HG02943 (cell line): Measurements from ENCODE around the gene RABGAP1L.
"Not testable (repeated sequence)": the region's sequence is repeated elsewhere in the genome, so short reads cannot be mapped to it uniquely, and the experiment has no call there.

ENCODE experiments used
- ATAC-seq: cut with Tn5 transposase; IDR thresholded peaks from one replicate; pipeline ENCODE4 v1.9.1; 2021; ENCODE audit warnings: mild to moderate bottlenecking, low read depth, moderate library complexity; ENCODE audit not compliant: unreplicated experiment

Gene RABGAP1L

DNA sequence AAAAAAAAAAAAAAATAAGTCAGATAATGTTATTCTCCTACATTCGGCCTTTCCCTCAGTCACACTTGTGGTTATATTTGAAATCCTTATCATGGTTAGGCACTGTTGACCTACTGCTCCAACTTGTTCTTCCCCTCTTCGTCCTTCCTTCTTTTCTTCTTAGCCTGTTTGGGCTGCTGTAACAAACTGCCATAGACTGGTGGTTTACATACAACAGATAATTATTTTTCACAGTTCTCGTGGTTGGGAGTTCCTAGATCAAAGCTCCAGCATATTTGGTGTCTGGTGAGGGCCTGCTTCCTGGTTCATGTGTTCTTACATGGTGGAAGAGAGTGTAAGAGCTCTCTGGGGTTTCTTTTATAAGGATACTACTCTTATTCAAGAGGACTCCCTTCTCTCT, 73.4 kb downstream of the RABGAP1L start:
- ATAC-seq: no peak

DNA sequence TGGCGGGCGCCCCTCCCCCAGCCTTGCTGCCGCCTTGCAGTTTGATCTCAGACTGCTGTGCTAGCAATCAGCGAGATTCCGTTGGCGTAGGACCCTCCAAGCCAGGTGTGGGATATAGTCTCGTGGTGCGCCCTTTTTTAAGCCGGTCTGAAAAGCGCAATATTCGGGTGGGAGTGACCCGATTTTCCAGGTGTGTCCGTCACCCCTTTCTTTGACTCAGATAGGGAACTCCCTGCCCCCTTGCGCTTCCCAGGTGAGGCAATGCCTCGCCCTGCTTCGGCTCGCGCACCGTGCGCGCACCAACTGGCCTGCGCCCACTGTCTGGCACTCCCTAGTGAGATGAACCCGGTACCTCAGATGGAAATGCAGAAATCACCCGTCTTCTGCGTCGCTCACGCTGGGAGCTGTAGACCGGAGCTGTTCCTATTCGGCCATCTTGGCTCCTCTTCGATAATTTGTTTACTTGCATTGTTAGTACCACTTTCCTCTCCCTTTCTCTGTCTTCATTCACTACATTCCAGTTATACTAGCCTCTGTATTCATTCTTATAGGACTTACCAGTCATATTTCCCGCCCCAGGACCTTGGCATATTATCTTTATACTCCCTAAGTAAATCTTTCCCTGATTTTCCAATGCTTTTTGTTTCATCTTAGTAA, 79.7 kb downstream of the RABGAP1L start:
- not testable (repeated sequence) for ATAC-seq

DNA sequence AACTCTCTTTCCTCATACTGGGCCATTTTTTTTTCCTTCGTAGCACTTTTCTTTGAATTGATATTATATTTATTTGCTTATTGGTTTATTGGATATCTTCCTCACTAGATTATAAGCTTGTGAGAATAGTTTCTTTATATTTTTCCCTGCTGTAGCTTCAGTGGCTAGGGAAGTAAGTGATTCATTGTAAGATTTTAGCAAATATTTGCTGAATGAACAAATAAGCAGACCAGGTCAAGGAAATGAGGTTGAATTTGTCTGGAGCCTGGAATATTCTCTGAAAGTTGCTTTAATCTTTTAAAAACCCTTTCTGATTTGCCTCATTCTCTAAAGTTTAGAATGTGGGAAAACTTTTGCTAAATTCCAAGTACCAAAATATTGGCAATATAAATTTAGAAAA, 80.2 kb downstream of the RABGAP1L start:
- no peak for ATAC-seq

- ATAC-seq: no peak
Measured at GRCh38 chr1:174242856-174243255, 83.5 kb downstream of the RABGAP1L start.

DNA sequence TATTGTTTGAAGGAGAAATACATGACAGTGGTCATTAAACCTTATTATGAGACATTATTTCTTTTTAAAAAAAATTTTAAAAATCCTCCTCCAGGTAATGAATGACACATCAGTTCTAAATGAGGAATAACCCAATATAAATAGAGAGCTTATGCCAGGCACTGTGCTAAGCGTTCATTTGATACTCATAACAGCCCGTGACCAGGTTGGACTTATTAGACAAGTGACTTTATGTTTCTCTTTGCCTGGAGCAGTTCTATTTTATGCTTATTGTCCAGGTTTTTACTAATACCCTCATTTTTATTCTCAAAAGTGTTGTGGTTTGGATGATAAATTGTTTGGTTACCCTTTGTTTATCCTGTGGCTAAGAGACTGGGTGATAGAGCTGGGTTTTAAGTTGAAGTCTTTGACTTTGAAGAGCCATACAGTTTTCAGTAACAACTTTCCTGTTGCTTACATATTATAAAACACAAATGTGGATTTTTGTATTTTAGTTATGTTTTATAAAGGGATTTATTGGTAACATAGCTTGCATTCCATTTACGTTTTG, 84.2 kb downstream of the RABGAP1L start:
- ATAC-seq: no peak

- no peak for ATAC-seq
Measured at GRCh38 chr1:174244017-174244416, 84.7 kb downstream of the RABGAP1L start.

DNA sequence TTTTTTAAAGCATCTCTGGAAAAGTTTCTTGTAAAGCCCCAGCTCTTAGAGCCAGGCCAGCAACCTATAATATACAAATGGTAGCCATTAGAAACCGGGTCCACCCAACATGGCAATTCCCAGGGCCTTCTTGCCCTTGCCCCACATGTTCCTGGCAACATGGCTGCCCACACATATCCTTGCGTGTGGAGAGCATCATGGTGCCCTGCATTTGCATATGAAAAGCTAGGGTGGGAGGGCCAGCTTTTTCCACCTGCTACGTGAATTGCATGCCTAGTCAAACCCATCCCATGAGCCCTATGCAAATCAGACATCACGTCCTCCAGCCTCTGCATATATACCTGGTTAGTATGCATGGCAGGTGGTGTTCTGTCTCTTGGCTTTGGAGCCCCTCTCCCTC, 88.2 kb downstream of the RABGAP1L start:
- ATAC-seq: no peak

DNA sequence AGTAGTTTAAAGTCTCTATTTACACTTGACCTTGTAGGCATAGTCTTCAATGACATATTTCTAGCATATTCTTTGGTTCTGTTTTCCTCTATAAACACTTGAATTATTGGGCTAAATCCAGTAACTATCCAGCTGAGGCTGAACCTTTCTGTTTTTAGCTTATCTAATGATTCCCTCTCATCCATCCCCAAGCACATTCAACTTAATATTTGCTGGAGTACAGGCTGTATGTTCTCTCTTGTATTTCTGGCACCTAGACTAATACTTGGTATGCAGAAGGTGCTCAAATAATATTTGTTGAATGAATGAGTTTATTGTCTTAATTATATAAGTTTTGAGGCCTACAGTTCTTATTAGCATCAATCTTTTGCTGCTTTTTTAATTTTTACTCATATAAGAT, 88.7 kb downstream of the RABGAP1L start:
- ATAC-seq: no peak

DNA sequence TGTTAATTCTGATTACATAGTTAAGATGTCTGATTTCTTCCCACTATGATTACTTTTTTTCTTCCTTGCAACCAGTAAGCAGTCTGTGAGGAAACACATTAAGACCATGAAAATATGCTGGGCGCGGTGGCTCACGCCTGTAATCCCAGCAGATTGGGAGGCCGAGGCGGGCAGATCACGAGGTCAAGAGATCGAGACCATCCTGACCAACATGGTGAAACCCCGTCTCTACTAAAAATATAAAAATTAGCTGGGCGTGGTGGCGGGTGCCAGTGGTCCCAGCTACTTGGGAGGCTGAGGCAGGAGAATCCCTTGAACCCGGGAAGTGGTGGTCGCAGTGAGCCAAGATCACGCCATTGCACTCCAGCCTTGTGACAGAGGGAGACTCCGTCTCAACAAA, 97.1 kb downstream of the RABGAP1L start:
- not testable (repeated sequence) for ATAC-seq

GRCh38 chr1:174258148-174258550, 98.8 kb downstream of the RABGAP1L start:
- no peak for ATAC-seq

DNA sequence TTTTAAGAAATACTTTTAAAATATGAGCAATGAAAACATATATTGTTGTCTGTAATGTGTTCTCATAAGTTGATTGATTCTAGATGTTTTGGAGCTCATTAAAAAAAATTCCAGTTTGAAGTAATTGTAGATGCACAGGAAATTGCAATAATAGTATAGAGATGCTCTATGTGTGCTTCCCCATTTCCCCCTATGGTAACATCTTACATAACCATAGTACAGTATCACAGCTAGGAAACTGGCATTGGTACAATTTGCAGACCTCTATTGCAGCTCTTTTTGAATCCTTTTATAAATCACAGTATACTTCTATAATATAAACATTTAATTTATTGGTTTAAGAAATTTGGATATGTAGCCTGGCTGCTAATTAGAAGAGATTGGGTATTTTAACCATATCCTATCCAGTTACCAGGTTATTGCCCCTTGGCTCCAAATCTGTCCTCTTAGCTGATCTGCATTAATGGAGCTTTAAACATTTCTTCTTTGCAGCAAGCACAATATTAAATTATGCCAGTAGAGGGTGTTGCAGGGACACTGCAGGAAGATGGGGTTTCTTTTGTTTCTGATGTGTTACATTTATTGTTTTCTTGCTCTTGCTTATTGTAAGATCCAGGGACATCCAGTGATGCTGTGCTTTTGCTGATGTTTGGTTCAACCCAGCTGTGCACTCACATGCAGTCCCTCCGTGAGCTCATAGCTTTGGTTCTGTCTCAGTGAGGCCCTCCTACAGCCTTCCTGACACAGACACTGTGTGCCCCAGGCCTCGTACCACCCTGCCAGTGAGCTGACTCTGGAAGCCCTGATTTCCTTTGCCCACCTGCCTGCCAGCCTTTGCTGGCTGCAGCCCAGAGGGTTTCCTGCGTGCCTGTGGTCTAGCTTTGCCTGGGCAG, 103.3 kb downstream of the RABGAP1L start:
- no peak for ATAC-seq

DNA sequence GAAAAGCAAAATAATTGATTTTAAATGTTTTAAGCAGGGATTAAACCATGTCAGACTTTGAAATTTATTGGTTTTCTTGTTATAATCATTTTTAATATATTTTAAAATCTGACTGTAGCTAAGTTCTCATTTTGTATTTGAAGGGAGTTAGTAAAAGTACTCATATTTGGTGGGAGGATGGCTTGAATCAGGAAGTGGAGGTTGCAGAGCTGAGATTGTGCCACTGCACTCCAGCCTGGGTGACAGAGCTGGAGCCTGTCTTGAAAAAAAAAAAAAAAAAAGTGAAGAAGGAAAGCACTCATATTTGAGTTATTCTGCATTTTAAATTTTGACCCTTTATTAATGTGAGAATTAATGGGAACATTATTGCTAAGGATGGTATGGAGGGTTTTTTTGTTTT, 106.0 kb downstream of the RABGAP1L start:
- ATAC-seq: no peak

DNA sequence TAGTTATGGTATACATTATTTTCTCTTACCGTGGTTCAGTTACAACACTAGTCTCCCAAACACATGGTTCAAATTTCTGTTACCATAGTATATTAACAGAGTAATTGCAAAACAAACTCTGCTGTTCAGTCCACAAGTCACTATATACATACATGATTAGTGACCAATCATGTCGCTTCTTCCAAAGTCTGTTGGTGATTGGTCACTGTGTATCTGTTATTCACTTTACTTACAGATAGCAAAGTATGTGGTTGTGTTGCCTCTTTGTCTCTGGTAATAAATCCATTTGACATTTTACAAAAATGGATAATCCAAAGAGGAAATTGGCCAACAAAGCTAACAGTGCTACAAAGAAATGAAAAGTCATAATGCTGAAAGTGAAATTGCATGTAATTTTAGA, 107.2 kb downstream of the RABGAP1L start:
- ATAC-seq: no peak

DNA sequence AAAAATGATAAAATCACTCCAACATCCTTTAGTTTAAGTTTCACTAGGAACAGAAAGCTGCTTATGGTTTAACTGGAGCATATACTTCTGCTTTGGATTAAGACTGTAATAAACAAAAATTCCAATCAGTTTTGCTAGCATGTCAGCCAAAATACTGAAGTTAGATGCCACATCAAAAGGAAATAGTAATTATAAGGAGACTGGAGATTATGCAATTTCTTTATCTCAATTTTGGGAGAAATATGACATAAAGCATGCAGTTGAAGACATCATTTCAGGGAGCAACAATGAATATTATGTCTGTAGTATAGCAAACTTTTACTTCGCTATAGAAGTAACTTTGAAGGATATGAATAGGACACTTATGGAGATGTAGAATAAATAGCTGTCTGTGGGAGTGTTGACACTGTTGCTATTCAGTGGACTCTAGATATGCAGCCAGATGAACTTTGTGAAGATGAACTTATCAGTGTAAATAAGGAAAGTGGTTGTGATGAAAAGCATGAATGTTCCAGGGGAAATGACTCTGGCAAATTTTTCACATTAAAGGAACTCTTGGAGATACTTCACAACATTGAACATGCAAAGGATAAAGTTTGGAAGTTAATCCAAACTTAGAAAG, 107.8 kb downstream of the RABGAP1L start:
- ATAC-seq: no peak

DNA sequence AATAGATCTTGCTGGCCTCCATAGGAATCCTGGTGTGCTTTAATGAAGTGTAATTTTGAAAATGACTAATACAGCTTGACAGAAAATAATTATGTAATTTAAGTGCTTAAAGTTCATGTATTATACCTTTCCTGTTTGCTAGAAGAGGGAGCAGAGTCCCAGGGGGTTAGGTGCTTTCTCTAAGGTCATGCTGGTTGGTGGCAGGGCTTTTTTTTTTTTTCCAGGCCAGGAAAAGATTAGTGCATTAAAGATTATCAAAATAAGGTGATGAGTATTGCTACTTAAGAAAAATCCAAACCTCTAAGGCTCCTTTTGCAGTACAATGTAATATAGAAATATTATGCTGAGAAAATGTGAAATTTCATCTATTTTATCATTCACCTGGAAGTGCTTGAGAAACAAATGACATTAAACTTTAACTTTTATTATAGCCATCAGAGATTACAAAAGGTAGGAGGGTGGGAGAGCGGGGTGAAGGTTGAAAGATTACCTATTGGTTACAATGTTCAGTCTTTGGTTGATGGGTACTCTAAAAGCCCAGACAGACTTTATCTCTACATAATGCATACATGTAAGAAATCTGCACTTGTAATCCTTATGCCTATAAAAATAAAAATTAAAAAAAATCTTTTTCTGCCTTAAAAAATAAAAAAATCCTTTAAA, 110.8 kb downstream of the RABGAP1L start:
- ATAC-seq: no peak

DNA sequence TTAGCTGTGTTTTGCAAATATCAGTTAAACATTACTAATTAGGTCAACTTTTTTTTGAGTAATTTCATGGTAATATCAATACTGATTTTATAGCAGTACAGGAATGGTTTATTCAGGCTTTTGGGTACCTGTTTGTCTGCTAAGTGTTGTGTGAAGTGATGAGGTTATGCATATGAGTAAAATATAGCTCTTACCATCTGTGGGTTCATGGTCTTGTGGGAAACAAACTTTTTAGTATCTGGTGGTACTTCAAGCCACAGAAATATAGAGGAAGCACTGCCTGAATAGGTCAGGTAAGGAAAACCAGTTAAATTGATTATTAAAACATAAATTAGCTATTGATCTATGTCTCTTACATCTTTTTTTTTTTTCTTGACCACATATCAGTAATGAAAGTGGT, 113.9 kb downstream of the RABGAP1L start:
- no peak for ATAC-seq

DNA sequence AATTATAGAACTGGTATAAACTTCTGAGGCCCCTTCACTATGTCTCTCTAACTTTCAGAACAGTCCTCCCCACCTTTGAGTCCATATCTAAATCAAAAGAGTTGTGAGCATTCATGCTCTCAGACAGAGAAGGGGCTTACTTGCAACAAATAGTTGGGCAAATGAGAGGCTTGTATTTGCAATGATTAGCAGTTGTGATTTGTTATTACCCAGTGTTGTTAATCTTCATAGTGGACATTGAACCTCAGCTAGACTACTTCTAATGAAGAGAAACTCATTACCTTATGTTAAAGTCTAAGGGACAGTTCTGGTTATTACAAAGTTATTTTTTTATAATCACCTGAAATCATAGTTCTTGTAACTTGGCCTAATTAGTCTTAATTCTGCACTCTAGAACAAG, 114.5 kb downstream of the RABGAP1L start:
- no peak for ATAC-seq

- no peak for ATAC-seq
Measured at GRCh38 chr1:174274452-174274851, 115.1 kb downstream of the RABGAP1L start.

- ATAC-seq: no peak
Measured at GRCh38 chr1:174274884-174275283, 115.6 kb downstream of the RABGAP1L start.

GRCh38 chr1:174276087-174276486, 116.8 kb downstream of the RABGAP1L start:
- ATAC-seq: no peak

GRCh38 chr1:174284052-174284451, 124.7 kb downstream of the RABGAP1L start:
- no peak for ATAC-seq
